ENCODE results near the gene PLPP7.

PLPP7 gene

DNA sequence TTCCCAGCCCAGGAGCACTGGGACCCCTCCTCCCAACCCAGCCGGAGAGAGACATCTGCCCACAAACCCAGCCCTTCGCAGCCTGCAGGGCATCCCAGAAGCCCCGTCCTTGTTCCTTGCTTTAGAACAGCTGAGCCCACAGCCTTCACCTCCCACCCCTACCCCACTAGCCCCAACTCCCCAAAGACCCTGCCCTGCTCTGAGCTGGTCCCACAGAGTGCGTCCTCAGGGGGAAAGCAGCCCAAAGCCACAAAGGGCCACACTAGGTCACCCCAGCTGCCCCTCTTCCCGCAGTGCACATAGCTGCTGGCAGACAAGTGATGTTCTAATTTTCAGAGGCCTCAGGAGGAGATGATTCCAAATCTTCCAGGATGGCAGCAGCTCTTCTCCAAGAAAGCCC lies 8.8 kb downstream of the PLPP7 start:
- no peak overlapping the region for H3K27ac Mint-ChIP-seq
- H3K4me1 Mint-ChIP-seq = no peaks in the 10 kb centered on the region
- CTCF ChIA-PET = no interaction called here
- H3K36me3 Mint-ChIP-seq = no peaks in the 10 kb centered on the region
- peaks cover 49% of the 10 kb centered on the region for H3K27me3 Mint-ChIP-seq
- no peak for DNase-seq
- no peaks in the 10 kb centered on the region for H3K9me3 Mint-ChIP-seq
- no peak overlapping the region for H3K4me3 Mint-ChIP-seq

DNA sequence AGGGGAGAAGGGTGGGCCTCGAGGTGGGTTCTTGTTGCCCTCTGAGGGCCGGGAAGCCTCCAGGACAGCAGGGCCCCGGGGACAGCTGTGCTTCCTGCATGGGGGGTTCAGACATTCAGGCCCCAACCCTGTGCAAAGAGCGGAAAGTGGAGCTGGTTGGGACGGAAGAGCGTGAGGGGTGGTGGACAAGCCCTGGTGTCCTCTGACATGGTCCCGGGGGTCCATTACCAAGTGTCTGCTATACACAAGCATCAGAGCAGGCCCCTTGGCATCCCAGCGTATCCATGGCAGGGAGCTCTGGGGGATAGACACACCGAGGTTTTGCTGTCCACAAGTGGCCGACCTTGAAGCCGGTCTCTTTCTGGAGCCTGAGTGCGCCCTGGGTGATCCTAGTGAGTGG lies 9.3 kb downstream of the PLPP7 start:
- DNase-seq = no peak
- H3K4me3 Mint-ChIP-seq = no peak overlapping the region
- no peaks in the 10 kb centered on the region for H3K4me1 Mint-ChIP-seq
- peaks cover 48% of the 10 kb centered on the region for H3K27me3 Mint-ChIP-seq
- no peaks in the 10 kb centered on the region for H3K9me3 Mint-ChIP-seq
- CTCF ChIA-PET = interaction anchor here (1.9 kb wide), 1 partner anchor 10 kb away, joined by 4 read pairs; no protein-coding TSS in a partner anchor
- no peaks in the 10 kb centered on the region for H3K36me3 Mint-ChIP-seq
- no peak overlapping the region for H3K27ac Mint-ChIP-seq

DNA sequence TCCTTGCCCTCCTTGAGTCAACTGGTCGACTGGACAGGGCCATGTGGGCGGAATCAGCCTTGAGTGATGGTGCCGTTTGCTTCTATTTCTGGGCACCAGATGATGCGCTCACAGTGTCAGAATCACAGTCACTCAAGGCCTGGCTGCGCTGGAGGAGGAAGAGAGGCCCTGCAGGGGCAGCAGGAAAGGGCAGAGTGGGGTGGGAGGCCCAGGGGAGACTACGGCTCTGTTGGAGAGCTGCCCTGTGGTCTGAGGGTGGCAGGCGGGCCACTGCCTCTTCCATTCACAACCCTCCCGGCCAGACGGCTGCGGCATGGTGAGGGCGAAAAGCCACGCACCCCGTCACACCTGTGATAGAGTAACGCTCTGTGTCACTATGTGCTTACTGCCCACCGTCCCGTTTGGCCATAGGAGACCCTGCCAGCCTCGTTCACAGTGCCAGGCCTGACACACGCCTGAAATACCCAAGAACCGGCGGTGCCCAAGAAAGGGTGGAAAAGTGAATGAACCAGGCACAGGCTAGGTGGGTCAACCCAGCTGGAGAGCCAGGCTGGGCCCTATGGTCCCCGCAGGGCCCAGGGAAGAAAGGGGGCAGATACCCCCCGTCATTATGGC lies 9.9 kb downstream of the PLPP7 start:
- Mint-ChIP-seq H3K9me3 (no peaks in the 10 kb centered on the region), H3K27ac (no peak overlapping the region), H3K36me3 (no peaks in the 10 kb centered on the region), H3K27me3 (peaks cover 47% of the 10 kb centered on the region), H3K4me3 (no peak overlapping the region), H3K4me1 (no peaks in the 10 kb centered on the region)
- DNase-seq = no peak
- CTCF ChIA-PET = interaction anchor here (1.9 kb wide), 1 partner anchor 11 kb away, joined by 4 read pairs; no protein-coding TSS in a partner anchor

DNA sequence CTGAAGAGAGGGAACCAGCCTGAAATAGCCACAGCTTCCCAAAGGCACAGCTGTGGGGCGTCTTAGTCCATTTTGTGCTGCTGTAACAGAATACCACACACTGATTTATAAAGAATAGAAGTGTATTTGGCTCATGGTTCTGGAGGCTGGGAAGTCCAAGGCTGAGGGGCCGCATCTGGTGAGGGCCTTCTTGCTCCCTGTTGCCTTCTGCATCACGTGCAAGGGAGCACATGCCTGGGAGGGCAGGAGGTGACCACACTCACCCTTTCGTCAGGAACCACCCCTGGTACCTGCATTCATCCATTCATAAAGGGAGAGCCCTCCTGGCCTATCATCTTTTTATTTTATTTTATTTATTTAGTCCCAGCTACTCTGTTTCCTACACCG lies 10.4 kb downstream of the PLPP7 start:
- no peaks in the 10 kb centered on the region for H3K9me3 Mint-ChIP-seq
- no peaks in the 10 kb centered on the region for H3K36me3 Mint-ChIP-seq
- H3K4me1 Mint-ChIP-seq = no peaks in the 10 kb centered on the region
- no peak for DNase-seq
- no peak overlapping the region for H3K4me3 Mint-ChIP-seq
- CTCF ChIA-PET = interaction anchor here (1.0 to 1.9 kb wide), 3 partner anchors 9 to 37 kb away, joined by 3 to 4 read pairs (median 4); no protein-coding TSS in a partner anchor
- H3K27me3 Mint-ChIP-seq = peaks cover 52% of the 10 kb centered on the region
- no peak overlapping the region for H3K27ac Mint-ChIP-seq

DNA sequence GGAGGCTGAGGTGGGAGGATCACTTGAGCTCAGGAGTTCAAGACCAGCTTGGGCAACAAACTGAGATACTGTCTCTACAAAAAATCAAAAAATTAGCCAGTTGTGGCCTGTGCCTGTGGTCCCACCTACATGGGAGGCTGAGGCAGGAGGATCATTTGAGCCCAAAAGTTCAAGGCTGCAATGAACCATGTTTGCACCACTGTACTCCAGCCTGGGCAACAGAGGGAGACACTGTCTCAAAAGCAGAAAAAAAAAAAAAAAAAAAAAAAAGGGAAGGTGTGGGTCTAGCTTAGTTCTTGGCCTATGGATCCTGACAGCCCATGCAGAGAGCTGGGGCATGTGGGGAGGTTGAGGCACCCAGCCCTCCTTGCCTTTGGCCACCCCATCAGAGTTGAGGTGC lies 10.9 kb downstream of the PLPP7 start:
- DNase-seq = no peak
- Mint-ChIP-seq H3K27me3 (peaks cover 57% of the 10 kb centered on the region), H3K4me3 (no peak overlapping the region), H3K36me3 (no peaks in the 10 kb centered on the region), H3K4me1 (no peaks in the 10 kb centered on the region), H3K27ac (no peak overlapping the region), H3K9me3 (no peaks in the 10 kb centered on the region)
- CTCF ChIA-PET = interaction anchor here (1.0 to 1.9 kb wide), 3 partner anchors 8 to 36 kb away, joined by 3 to 4 read pairs (median 4); no protein-coding TSS in a partner anchor

DNA sequence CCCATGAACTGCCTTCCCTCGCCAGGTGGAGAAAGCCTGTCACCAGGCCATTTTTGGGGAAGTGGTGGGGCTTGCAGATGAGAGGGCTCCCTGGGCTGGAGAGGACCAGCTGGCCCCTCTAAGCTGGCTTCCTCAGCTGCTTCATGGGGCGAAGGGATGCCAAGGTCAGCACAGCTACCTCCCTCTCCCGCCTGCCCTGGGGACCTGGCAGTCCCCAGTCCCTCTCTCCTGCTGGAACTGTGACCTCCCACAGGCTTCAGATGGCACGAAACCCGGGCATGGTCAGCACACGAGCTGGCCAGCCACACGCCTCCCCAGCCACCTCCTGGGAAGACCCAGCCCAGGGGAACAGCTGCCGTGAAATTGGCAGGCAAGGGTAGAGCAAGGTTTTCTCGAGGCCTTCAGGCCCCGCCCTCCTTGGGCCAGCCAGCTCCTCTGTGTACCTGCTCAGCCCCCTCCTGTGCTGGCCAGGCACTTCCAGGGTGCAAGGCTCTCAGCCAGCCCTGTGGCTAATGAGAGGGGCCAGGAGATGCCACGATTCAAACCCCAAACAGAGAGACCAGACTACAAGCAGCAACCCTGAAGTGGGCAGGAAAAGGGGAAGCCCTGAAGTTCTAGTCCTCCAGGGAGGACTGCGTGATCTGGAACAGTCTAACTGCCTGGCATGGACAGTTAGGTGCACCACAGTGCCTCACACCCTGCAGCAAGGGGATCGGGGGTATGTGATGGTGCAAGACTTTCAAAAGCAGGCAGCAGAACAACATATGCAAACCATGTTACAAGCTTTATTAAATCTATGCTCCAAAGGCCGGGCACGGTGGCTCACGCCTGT lies 12.9 kb downstream of the PLPP7 start:
- no peak for DNase-seq
- CTCF ChIA-PET = interaction anchor here (0.7 to 1.2 kb wide), 2 partner anchors 34 to 124 kb away, joined by 3 to 4 read pairs; no protein-coding TSS in a partner anchor
- Mint-ChIP-seq H3K4me1 (no peaks in the 10 kb centered on the region), H3K27me3 (peaks cover 50% of the 10 kb centered on the region), H3K27ac (no peak overlapping the region), H3K4me3 (no peak overlapping the region), H3K9me3 (no peaks in the 10 kb centered on the region), H3K36me3 (no peaks in the 10 kb centered on the region)

DNA sequence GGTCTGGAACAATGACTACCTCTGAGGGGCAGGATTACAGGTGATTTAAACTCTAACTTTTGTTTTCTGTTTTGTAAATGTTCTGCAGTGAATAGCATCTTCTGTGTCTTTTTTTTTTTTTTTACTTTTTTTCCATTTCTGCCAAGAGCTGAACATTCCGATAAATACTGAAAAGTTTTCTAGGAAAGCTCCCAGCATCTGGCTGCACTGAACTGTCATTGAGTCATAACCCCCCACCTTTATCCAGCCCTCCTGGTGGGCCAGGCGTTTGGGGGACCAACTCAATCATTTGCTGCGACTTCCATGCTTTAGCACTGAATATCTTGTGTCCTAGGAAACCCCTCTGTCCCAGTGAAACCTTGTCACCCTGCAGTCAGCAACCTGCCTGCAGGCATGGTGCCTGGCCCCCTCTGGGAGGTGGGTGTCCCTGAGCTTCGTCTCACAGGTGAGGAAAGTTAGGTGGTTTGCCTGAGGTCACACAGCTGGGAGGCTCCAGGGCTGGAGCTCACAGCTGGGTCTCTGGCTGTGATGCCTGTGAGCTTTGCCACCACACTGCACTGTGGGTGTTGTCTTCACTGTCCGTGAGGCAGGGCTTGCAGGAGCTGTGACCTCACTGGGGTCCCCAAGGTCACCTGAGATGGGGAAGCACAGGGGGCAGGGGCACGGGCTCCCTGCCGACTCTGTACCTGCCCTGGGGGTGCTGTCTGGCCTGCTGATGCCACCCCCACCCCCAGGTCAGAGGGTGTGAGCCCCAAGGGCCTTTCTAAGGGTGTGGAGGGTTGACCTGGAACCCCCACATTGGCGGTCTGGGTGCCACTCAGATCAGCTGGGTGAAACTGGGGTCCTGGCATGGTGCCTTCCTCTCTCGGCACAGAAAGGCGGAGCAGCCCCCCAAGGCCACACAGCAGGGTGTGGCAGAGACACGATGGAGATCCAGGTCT lies 14.1 kb downstream of the PLPP7 start:
- Mint-ChIP-seq H3K9me3 (no peaks in the 10 kb centered on the region), H3K27ac (no peak overlapping the region), H3K36me3 (no peaks in the 10 kb centered on the region), H3K27me3 (peaks cover 53% of the 10 kb centered on the region), H3K4me1 (no peaks in the 10 kb centered on the region), H3K4me3 (no peak overlapping the region)
- DNase-seq = no peak
- CTCF ChIA-PET = interaction anchor here (0.7 to 1.2 kb wide), 2 partner anchors 33 to 125 kb away, joined by 3 to 4 read pairs; no protein-coding TSS in a partner anchor

DNA sequence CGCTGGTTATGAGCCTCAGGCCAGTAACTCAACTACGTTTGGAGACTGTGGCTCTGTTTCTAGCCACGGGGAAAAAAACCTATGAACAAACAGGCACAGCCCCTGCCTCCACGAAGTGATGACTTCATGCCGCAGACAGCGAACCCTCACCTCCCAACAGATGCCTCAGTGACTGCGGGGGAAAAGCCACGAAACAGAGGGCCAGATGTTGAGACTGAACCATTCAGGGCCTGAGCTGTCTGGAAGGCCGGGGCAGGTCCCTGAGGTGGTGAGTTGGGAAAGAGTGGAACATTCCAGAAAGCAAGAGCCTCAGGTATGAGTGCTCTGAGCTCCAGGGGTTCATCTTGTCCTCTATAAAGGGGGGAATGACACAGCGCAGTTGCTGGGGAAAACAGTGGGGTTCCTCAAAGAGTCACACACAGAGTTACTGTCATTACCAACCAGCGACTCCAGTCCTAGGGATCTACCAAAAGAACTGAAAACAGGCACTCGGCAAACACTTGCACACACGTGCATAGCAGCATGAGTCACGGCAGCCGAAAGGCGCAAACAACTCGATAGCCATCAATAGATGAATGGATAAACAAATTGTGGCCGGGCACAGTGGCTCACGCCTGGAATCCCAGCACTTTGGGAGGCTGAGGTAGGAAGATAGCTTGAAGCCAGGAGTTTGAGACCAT lies 15.3 kb downstream of the PLPP7 start:
- no peaks in the 10 kb centered on the region for H3K9me3 Mint-ChIP-seq
- H3K4me1 Mint-ChIP-seq = peaks cover 2% of the 10 kb centered on the region
- no peaks in the 10 kb centered on the region for H3K36me3 Mint-ChIP-seq
- peaks cover 49% of the 10 kb centered on the region for H3K27me3 Mint-ChIP-seq
- H3K4me3 Mint-ChIP-seq = no peak overlapping the region
- no peak for DNase-seq
- CTCF ChIA-PET = no interaction called here
- no peak overlapping the region for H3K27ac Mint-ChIP-seq

DNA sequence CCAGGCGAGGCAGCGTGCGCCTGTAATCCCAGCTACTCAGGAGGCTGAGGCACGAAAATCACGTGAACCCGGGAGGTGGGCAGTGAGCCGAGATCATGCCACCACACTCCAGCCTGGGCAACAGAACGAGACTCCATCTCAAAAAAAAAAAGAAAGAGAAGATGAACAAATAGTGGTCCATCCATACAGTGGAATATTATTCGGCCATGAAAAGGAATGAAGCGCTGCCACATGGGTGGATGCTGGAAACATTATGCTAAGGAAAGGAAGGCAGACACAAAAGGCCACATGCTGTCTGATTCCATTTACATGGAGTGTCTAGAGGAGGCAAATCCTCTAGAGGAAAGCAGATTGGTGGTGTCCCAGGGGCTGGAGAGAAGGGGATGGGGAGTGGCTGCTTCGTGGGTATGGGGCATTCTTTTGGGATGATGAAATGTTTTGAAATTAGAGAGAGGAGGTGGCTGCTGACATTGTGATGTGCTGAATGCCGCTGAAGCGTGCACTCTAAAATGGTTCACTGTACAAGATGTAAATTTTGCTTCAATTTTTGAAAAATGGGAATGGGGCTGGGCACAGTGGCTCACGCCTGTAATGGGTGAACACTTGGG lies 17.0 kb downstream of the PLPP7 start:
- no peak for DNase-seq
- no peak overlapping the region for H3K27ac Mint-ChIP-seq
- CTCF ChIA-PET = no interaction called here

DNA sequence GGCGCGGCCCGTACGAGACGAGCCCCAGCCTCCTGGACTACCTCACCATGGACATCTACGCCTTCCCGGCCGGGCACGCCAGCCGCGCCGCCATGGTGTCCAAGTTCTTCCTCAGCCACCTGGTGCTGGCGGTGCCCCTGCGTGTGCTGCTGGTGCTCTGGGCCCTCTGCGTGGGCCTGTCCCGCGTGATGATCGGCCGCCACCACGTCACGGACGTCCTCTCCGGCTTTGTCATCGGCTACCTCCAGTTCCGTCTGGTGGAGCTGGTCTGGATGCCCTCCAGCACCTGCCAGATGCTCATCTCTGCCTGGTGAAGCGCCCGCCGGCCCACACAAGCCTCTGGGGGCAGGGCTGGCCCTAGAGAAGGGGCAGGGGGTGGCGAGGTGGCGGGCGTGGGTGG lies 18.5 kb downstream of the PLPP7 start:
- Mint-ChIP-seq H3K4me3 (no peak overlapping the region), H3K4me1 (peaks cover 14% of the 10 kb centered on the region), H3K9me3 (no peaks in the 10 kb centered on the region), H3K36me3 (no peaks in the 10 kb centered on the region), H3K27me3 (peaks cover 47% of the 10 kb centered on the region), H3K27ac (no peak overlapping the region)
- CTCF ChIA-PET = no interaction called here
- no peak for DNase-seq

More for the DNA sequence above, 17.0 kb downstream of the PLPP7 start:
- Mint-ChIP-seq H3K4me3 (no peak overlapping the region), H3K27me3 (peaks cover 56% of the 10 kb centered on the region), H3K9me3 (no peaks in the 10 kb centered on the region), H3K4me1 (peaks cover 14% of the 10 kb centered on the region), H3K36me3 (no peaks in the 10 kb centered on the region)

DNA sequence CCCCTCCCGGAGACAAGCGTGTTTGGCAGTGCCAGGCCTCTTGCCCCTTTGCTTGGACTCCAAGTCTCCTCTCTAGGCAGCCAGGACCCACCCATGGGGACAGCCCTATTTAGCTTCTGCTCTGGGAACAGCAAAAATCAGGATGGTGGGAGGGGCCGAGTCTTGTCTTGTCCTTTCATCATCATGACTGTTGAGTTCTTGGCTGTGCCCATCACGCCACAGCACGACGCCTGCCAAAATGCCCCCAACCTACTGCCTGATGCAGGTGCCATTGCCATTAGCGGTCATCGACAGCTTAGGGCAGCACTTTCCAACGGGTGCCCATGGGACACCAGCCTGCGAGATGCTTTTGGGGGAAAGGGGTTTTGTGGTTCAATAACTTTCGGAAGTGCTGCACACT lies 18.9 kb downstream of the PLPP7 start:
- no peak for DNase-seq
- no peaks in the 10 kb centered on the region for H3K36me3 Mint-ChIP-seq

DNA sequence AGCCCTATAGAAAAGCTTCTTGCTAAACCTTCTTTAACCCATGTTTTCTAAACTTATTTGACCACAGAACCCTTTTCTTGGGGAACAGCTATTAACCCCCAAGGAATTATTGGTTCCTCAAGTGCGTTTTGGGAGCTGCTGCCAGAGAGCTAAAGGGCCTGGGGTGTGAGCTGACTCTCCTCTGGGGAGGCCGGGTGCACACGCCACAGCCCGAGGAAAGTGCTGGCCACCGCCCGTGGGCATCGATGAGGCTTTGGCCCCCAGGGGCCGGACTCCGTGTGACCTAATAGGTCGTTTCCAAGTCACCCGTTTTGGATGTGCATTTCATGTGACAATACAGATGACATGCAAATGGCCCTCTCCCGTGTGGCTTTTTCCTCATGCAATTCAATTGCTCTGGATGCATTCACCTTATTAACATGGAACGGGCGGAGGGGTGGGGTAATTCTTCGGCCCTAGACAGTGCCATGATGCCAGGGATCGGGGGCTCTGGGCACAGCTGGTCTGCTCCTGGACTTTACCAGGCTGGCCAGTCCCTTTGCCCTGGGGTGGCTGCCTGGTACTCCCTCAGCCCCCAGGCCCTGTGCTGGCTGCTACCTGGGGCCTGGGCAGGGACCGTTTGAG lies 19.5 kb downstream of the PLPP7 start:
- H3K27me3 Mint-ChIP-seq = peaks cover 42% of the 10 kb centered on the region
- CTCF ChIA-PET = interaction anchor here (1.0 kb wide), 1 partner anchor 8 kb away, joined by 3 read pairs; no protein-coding TSS in a partner anchor
- H3K4me3 Mint-ChIP-seq = no peak overlapping the region
- no peak for DNase-seq
- H3K36me3 Mint-ChIP-seq = no peaks in the 10 kb centered on the region
- H3K9me3 Mint-ChIP-seq = no peaks in the 10 kb centered on the region
- H3K27ac Mint-ChIP-seq = no peak overlapping the region
- H3K4me1 Mint-ChIP-seq = peaks cover 14% of the 10 kb centered on the region

More for the DNA sequence above, 18.9 kb downstream of the PLPP7 start:
- Mint-ChIP-seq H3K9me3 (no peaks in the 10 kb centered on the region), H3K27me3 (peaks cover 44% of the 10 kb centered on the region), H3K27ac (no peak overlapping the region), H3K4me3 (no peak overlapping the region), H3K4me1 (peaks cover 14% of the 10 kb centered on the region)
- CTCF ChIA-PET = interaction anchor here (1.0 kb wide), 1 partner anchor 8 kb away, joined by 3 read pairs; no protein-coding TSS in a partner anchor

Measured in activated naive CD4-positive, alpha-beta T cell treated with anti-CD3 and anti-CD28 coated beads, Interleukin-2, amount 10 ng/mL, durations not matched to agents 7 days and 5 days (primary cell).